GM10266 (cell line): ENCODE data around the gene SEPHS1.
A peak's percentile ranks its signal among the peaks of the same experiment; 100 is the strongest.

ENCODE experiments used
- DNase-seq: peaks from one replicate; pipeline ENCODE4 v3.0.0; 2012; ENCODE audit errors: extremely low spot score
- TF ChIP-seq, protein P1 (sequence below): IDR thresholded peaks from 2 replicates; pipeline ENCODE4 v1.5.1; 2012; ENCODE audit warnings: mild to moderate bottlenecking, low read depth; ENCODE audit not compliant: control insufficient read depth, insufficient read depth; ENCODE audit errors: missing control alignments

Gene SEPHS1

DNA sequence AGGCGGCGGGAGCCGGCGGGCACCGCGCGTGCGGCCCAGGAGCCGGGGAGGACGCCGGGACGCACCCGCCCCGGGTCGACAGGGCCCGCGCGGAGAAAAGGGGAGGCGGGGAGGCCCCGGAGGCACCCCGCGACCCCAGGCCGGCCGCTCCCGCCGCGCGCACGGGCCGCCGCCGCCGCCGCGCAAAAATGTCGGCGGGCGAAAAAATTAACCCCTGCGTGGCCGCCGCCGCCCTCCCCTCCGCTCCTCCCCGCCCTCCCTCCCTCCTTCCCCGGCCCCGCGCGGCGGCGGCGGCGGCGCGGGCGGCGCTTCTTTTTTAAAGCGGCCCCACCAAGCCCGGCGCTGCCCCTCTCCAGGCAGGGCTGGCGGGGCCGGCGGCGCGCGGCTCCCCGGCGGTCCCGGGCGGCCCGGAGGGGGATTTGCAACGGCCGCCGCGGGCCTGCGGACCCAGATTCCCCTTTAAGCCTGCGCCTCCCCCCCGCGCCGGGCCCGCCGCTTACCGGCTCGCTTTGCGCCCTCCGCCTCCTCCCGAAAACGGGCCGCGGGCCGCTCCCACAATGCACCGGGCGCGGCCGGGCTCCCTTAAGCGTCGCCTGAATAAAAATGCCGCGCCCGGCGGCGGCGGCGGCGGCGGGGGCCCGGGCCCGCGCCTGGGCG is 465 bp downstream of the SEPHS1 start:
- TF ChIP-seq, protein P1, sequence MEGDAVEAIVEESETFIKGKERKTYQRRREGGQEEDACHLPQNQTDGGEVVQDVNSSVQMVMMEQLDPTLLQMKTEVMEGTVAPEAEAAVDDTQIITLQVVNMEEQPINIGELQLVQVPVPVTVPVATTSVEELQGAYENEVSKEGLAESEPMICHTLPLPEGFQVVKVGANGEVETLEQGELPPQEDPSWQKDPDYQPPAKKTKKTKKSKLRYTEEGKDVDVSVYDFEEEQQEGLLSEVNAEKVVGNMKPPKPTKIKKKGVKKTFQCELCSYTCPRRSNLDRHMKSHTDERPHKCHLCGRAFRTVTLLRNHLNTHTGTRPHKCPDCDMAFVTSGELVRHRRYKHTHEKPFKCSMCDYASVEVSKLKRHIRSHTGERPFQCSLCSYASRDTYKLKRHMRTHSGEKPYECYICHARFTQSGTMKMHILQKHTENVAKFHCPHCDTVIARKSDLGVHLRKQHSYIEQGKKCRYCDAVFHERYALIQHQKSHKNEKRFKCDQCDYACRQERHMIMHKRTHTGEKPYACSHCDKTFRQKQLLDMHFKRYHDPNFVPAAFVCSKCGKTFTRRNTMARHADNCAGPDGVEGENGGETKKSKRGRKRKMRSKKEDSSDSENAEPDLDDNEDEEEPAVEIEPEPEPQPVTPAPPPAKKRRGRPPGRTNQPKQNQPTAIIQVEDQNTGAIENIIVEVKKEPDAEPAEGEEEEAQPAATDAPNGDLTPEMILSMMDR, result no peak
- peak; percentile 90 for DNase-seq

DNA sequence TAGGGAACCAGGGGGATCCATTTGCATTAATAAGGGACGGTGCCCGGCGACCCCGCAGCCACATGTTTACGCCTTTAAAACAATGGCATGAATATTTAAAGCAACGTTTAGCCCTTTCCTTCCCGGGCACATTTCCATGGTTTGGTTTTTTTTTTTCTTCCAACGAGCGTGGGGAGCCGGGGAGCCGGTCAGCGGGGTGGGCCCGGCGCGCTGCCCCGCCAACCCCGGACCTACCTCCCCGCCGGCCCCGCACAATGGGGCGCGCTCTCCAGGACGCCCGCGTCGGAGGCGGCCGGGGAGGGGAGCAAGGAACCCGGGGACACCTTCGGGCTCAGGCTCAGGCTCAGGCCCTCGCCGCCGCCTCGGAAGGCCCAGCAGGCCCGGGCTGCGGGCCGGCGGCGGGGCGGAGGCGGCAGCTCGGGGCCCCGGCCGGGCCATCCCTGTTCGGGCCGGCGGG is 1.0 kb downstream of the SEPHS1 start:
- DNase-seq, result no peak
- TF ChIP-seq, protein P1, result no peak

DNA sequence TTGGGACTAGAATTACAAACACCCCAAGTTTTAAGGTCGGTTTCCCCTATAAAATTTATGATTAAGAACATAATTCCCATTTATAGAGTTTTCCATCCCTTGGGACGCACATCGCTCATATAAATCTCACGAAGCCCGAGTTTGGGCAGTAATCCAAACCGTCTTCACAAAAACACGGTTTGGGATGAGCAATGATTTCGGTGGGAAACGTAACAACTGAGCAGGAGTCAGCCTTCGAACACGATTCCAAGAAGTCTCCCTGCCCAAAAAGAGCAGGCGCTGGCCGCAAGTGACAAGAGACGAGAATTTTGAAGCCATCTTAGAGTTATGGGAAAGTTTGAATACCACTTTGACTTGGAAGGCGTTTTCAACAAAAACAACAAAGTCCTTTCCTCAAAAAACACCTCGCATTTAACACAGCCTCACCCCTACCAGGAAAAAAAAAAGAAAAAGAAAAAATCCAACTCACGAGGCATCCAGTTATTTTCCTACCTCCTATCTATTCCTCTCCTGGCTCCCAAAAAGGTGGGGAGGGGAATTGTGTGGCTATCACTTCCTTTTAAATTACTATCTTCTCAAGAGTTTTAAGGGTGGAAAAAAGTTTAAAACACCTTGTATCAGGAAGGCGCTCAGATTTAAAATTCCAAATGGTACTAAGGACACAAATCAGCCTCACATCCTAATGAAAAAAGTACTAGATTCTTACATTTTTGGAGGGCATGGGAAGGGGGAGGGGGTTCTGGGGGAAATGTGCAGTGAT is 1.6 kb downstream of the SEPHS1 start:
- TF ChIP-seq, protein P1, result no peak
- no peak for DNase-seq

DNA sequence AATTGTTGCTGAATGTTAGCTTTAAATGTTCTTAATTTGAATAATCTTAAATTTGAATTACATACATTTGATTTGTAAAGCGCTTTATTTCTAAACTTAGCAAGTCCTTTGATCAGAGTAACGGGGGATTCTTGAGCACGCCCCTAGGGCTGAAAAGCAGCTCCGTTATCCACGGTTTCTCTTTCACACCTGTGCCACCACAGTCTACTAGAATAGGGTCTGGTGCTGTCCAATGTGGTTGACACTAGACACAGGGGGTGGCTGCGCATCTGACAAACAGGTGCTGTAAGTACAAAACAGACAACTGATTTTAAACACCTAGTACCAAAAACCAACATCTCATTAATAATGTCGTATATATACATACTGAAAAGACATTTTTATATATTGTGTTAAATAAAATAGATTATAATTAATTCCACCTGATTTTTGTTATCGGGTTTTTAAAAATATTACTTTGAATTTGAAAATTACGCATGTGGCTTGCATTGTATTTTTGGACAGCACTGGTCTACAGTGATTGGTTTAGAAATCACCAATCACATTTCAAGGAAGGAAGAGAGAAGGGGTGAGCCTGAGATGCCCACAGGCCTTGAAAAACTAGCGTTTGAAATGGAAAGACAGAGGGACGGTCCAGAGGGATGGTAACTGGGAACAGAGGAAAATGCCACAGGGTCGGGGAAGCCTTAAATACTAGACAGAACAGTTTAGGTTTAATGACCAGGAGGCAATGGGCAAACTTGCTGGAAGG is 7.3 kb downstream of the SEPHS1 start:
- TF ChIP-seq, protein P1, result no peak
- peak; percentile 59 for DNase-seq

DNA sequence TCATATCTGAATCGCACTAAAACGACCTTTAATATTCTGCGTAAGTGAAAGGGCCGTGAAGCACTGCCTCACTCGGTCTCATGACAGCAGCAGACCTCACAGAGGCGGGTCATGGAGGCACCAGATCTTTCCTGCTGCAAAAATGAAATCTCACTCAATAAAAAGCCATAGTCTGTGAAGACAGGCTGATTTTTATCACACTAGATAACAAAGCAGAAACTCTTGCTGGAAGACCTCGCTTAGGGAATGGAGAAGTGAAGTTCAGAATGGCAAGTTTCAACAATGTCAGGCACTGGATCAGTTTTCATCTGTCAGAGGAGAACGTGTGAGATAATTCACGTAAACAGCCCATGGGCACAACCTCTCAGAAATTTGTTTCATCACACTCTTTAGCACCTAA is 8.0 kb downstream of the SEPHS1 start:
- TF ChIP-seq, protein P1, result no peak
- DNase-seq, result no peak

DNA sequence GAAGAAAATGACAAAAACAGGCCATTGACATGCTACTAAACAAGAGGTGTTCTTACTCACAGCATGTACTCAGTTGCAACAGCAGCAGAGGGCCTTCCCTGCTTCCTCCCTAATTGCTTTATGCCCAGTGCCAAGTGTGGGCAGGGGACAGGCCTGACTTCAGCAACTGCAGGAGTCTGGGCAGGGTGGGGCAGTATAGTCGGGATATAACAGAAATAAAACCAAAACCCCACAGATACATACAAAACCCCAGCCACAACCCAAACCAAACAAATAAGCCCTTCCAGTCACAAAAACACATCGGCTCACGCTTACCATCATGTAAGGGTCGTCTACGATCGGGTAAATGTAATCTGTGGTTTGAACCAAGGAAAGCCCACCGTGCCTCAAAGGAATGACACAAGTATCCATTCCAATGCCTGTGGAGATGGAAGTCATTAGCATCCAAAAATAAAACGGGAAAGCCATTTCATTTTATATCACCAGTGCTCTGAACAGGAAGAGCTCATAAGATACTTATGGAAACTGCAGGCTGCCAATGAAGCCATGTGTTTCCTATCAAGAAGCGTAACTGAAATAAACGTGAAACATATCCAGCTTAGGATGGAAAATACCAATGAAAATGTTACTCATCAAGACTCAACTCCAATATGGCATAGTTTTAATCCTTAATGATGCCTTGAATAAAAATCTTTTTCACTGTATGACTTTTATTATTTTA is 9.5 kb downstream of the SEPHS1 start:
- DNase-seq, result no peak
- TF ChIP-seq, protein P1, result no peak
